VCaP (cell line): ENCODE data around the gene SRM.
"Not testable (repeated sequence)": the region's sequence is repeated elsewhere in the genome, so short reads cannot be mapped to it uniquely, and the experiment has no call there.

Experiments
- H3K27ac ChIP-seq: fragments of 450-650 bp; 2 replicates; pipeline ENCODE4 v1.5.1; 2017
- TF ChIP-seq, protein P1 (sequence below): fragments of 450-650 bp; conservative IDR thresholded peaks from 2 replicates; pipeline ENCODE4 v1.5.1; 2017; ENCODE audit warnings: mild to moderate bottlenecking, moderate library complexity

Gene SRM

GRCh38 chr1:11054666-11055065, 5.2 kb downstream of the SRM start:
- TF ChIP-seq, protein P1, sequence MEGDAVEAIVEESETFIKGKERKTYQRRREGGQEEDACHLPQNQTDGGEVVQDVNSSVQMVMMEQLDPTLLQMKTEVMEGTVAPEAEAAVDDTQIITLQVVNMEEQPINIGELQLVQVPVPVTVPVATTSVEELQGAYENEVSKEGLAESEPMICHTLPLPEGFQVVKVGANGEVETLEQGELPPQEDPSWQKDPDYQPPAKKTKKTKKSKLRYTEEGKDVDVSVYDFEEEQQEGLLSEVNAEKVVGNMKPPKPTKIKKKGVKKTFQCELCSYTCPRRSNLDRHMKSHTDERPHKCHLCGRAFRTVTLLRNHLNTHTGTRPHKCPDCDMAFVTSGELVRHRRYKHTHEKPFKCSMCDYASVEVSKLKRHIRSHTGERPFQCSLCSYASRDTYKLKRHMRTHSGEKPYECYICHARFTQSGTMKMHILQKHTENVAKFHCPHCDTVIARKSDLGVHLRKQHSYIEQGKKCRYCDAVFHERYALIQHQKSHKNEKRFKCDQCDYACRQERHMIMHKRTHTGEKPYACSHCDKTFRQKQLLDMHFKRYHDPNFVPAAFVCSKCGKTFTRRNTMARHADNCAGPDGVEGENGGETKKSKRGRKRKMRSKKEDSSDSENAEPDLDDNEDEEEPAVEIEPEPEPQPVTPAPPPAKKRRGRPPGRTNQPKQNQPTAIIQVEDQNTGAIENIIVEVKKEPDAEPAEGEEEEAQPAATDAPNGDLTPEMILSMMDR: no peak

DNA sequence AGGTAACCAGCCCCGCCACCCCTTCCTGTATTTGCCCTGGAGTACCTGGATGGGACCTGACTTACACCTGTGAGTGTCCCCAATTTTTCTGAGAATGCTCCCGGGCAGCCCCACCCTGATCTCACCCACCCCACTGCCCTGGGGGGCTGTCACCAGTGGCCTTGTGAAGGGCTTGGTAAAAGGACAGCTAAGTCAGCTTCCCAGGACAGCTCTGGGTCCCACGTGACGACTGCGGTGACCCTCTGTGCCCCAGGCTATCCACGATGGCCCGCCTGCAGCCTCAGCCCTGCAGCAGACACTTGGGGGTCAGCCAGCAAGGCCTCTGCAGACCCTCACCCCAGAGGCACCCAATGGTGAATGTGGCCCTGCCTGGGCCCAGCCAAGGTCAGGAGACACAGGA, 5.6 kb downstream of the SRM start:
- TF ChIP-seq, protein P1: no peak
- H3K27ac ChIP-seq: no peak overlapping the region

More at GRCh38 chr1:11054666-11055065, 5.2 kb downstream of the SRM start:
- H3K27ac ChIP-seq: no peak overlapping the region

DNA sequence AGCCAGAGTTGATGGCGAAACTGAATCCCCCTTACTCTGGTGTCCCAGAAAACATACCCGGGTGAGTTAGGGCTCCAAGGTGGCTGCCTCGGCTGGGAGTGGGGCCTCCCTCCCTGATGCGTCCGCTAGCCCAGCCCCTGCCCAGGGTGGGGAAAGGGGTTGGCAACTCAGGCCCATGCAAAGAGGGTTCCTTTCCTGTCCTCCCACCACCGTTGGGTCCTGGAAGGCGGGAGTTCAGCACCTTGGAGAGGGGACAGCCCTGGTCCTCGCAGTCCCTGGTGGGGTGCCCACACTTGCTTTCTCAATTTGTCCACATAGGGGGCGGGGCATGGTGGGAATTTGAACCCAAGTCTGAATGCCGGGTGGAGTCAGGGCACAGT, 6.1 kb downstream of the SRM start:
- no peak overlapping the region for H3K27ac ChIP-seq
- TF ChIP-seq, protein P1: no peak

GRCh38 chr1:11052839-11053757, 6.7 kb downstream of the SRM start:
- H3K27ac ChIP-seq: no peak overlapping the region

DNA sequence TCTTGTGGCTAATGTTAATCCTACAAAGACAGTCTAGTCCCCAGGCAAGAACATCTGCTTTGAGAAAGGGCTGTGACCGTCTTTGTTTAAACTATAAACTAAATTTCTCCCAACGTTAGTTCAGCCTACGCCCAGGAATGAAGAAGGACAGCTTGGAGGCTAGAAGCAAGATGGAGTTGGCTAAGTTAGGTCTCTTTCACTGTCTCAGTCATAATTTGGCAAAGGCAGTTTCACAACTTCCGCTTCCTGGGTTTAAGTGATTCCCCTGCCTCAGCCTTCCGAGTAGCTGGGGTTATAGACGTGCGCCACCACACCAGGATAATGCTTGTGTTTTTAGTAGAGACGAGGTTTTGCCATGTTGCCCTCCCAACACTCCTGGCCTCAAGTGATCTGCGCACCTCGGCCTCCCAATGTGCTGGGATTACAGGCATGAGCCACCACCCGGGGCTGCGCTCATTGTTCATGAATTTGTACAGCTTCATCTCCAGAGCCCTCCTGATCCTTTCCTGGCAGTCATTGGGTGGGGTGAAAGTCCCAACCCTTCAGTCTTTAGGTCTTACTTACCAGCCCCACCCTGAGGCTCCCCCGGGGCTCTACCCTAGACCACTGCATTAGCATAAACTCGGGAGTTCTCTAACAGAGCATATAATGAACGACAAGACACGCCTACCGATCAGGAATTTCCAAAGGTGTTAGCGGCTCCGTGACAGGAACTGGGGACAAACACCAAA, 7.9 kb downstream of the SRM start:
- TF ChIP-seq, protein P1: no peak
- no peak overlapping the region for H3K27ac ChIP-seq

More at GRCh38 chr1:11052839-11053757, 6.7 kb downstream of the SRM start:
- TF ChIP-seq, protein P1: no peak

DNA sequence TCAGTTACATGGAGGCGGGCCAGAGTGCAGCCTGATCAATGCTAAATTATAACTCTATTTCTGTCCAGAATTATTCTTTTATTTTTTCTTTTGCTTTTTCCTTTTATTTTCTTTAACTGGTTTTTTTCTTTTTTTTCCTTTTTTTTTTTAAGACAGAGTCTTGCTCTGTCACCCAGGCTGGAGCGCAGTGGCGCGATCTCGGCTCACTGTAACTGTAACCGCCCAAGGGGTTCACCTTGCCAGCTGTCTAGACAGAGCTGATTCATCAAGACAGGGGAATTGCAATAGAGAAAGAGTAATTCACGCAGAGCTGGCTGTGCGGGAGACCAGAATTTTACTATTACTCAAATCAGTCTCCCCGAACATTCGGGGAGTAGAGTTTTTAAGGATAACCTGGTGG, 8.7 kb downstream of the SRM start:
- H3K27ac ChIP-seq: not testable (repeated sequence)

DNA sequence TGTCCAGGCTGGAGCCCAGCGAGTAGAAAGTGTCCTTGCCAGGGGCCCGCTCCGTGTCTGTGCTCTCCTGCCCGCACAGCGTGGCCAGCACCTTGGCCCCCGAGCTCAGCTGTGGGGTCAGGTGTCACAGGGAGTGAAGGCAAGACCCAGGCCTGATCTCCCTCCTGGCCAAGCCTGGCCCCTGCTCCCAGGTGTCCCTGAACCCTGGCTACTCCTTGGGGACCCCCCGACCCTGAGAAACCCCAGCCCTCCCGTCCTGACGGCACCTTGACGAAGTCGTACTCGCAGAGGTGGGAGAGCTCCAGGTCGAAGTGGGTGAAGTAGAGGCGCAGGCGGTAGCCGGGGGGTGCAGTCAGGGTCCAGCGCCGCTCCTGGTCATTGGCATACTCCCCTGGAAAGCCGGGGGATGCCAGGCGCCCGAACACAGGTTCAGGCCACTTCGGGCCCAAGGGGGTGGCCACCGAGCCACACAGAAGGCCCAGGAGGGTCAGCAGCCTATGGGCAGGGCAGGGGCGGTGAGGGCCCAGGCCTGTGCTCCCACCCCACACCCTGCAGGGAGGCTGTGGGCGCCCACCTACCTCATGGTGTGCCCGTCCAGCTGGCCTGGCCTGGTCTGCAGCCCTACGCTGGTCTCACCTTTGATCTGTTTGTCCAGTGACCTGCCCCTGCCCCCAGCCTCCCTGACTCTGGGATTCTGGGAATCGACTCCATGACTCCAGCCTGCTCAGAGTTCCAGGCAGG, 13.0 kb downstream of the SRM start, which contains the start of gene MASP2:
TSS of gene MASP2 (minus strand) at position 615 of the 741 bp plus-strand sequence. CDS start at position 583, 32 bp downstream.
- no peak within 1 kb of the TSS for H3K27ac ChIP-seq
- TF ChIP-seq, protein P1: no peak
